EH (cell line): ENCODE data around the gene HHLA2.
"Not testable (repeated sequence)": the region's sequence is repeated elsewhere in the genome, so short reads cannot be mapped to it uniquely, and the experiment has no call there.

ENCODE experiments used
- DNase-seq: peaks from one replicate; pipeline ENCODE4 v3.0.0-alpha.2; 2015; ENCODE audit warnings: low read depth

The HHLA2 gene

DNA sequence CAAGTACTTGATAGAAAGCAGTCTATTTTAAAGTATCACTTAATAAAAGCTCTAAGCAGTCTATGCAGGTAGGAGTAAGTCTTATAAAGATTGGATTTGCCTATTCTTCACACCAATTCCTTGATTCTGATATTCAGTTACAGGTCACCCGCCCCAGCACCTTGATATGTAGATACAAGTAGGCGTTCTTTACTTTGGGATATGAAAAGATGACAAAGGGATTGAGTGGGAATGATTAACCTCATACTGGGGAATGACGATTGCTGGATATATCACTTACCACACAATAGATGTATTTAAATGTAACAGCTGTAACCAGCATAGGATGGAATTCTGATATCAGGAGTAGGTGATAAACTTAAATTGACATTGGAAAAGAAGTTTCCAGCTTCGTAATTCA lies 47.1 kb downstream of the HHLA2 start:
- no peak for DNase-seq

DNA sequence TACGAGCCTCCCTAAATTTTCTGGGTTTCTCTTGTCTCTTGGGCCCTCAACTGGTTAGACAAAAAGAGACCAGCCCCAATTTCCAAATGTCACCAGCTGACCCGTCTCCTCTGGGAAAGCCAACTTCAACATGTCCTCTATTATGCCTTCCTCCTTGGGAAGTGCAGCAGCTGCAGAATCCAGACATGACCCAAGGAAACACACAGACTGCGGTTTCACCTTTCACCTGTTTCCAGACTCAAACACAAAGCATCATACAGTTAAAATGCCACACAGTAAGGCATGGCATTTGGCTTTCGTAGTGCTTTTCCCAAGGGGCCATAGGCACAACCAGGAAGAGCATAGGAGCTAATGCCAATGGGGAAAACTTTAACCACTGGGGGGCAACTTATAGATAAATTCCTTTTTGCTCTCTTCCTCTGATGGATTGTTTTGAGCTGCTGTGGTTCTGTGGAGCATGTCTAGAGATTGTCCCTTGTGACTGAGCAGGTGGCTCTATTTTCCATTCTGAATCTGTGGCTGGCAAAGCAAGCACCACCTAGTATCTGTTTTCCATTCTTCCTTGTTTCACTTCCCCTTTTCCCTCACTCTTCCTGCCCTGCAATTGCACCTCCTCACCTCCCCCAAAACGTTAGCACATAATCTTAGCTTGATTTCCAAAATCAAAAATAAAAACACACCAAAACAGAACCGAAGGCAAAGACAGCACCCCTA lies 49.3 kb downstream of the HHLA2 start:
- no peak for DNase-seq

DNA sequence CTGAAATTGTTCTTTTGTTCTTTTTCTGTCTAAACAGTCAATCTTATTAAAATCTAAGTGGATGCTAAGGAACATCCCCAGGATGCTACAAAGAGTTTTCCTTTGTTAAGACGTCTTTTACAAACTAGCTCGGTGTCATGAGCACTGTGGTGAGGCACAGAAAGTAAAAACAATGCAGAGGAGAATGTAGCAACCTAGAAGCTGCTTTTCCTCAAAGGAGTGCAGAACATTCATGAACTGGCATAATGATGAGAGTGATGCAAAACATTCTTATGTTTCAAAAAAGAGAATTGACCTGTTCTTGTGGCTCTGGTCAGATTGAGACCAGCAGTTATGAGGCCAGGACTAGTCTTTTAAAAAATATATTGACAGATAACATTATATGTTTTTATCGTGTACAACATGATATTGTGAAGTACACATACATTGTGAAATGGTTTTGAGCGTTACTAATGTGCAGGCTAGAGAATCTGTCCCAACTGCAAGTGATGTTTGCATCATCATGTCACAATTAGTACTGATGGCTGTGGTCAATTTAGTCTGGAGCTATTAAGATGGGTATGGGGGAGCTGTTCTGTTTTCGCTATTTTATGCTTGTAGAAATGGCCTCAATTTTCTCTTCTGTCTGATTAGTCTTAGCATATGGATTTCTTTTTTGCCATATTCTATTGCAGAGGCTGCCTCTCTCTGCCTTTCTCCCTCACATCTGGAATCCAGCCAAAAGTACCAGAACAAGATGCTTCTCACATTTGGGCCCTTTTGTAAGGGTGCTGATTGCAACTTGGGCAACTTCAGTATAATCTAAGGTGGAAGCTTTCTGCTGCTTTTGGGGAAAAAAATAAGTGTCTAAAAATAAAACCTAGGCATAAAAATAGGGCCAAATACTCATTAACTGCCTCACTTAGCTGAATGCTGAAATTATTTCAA lies 50.2 kb downstream of the HHLA2 start:
- no peak for DNase-seq

DNA sequence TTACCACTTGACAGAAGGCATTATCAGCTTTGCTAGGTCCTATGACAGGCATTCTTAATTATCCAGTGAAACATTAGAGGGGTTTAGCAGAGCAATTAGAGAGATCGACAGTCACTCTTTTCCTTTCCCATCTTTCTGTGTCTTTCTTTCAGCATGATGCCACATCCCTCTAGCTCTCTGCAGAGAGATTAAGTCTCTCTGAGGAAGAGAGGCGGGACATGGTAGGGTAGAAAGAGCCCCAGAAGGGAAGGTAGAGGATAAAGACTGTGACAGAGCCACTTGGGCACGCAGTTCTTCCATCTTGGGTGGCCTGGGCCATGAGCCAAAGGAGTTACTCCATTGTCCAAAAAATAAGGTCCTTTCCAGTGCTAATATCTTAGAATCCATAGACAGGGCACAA lies 55.8 kb downstream of the HHLA2 start:
- DNase-seq: no peak

DNA sequence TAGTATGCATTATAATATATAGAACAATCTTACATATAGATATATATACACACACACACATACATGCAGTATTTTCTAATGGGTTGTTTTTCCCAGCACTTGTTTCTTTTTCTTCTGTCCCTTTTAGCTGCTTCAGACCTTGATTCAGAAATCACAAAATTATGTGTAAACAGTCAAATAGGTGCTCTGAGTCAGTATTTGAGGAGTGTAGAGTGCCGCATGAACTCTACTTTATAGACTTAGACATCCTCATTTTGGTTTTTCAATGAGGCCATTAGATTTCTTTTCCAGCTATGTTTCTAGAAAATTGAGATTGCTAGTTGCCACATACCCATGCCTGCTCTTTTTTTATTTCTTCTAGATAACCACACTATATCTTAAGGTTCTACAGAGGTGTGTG lies 58.2 kb downstream of the HHLA2 start:
- DNase-seq: no peak

DNA sequence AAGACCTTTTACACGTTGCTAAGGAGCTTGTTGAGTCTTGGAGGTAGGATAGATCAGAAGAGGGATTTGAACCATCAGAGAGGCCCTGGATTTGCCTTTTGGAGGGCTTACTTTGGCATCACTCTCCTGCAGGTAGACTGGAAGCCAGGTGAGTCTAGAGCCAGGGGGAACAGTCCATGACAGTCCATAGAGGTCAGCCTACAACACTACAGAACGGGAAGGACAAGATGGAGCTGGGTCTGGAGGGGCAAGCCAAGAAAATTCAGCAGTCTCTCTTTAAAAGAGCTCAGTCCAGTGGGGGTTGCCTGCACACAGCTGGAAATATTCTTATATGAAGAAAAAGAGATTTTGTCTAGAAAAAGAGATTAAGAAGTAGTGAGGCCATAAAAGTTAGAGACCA lies 60.7 kb downstream of the HHLA2 start:
- DNase-seq: no peak

DNA sequence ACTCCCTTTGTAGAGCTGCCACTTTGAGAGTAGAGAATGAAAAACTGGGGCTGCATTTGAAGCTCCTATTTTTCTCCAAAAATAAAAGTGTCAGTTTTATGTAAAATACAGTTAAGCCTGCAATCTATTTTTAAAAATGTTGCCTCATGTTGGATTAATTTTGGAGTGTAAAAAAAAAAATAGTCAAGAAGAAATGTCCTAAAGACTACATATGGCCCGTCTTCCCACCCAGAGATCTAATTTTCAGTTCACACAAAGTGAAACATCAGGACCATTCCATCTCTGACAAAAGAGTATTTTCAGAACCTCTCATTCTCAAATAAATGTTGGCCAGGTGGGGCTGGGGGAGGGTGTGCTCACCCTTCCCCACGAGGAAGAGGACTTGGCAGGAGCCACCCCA lies 62.7 kb downstream of the HHLA2 start:
- no peak for DNase-seq

DNA sequence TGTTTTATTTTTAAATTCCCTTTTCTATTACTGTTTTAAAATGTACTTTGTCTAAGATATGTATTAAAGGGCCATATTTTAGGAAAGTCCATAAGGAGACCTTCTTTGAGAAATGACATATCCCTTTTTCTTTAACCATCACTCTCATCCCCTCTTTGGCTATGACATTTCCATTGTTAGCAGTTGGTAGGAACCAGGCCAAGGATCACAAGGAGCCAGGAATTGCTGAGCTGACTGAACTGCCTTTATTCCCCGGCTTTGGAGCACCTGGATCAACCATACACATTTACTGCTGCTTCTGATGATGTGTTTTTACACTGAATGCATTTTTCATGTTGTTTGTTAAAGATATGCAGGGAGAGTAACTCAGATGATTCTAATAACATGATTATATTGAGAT lies 79.7 kb downstream of the HHLA2 start:
- DNase-seq: no peak

DNA sequence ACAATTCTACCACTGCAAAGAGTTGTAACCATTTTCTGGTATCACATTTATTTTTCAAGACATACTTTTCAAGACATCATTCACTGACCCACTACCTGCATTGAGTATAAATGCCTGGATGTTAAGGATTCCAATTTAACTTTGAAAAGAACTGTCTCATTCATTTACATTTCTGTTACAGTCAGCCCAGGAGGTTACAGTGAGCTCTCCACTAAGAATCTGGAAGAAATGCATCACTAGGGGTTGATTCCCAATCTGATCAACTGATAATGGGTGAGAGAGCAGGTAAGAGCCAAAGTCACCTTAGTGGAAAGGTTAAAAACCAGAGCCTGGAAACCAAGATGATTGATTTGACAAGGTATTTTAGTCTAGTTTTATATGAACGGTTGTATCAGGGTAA lies 81.0 kb downstream of the HHLA2 start:
- DNase-seq: no peak

DNA sequence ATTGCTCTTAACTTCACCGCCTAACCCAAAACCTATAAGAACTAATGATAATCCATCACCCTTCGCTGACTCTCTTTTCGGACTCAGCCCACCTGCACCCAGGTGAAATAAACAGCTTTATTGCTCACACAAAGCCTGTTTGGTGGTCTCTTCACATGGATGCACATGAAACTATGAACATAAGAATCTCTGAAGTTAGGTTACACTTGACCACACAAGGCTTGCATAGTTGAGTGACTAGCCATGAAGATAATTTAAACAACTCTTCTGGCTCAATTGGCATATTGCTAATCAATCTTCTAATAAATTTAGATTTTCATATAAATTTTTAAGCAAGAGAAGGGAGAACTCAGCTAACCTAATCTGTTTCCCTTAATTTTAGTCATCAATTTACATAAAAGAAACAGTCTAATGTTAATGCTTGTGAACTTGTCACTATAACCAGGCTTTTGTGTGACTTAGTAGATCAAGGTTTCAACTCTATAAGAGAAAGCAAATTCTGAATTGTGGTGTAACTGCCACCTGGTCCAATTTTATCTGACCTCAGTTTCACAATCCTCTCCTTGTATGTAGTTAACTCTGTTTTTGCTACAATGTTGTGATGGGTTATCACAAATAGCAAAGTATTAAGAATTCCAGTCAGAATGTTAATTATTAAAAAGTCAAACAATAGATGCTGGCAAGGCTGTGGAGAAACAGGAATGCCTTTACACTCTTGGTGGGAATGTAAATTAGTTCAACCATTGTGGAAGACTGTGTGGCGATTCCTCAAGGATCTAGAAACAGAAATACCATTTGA lies 82.0 kb downstream of the HHLA2 start:
- no peak for DNase-seq

DNA sequence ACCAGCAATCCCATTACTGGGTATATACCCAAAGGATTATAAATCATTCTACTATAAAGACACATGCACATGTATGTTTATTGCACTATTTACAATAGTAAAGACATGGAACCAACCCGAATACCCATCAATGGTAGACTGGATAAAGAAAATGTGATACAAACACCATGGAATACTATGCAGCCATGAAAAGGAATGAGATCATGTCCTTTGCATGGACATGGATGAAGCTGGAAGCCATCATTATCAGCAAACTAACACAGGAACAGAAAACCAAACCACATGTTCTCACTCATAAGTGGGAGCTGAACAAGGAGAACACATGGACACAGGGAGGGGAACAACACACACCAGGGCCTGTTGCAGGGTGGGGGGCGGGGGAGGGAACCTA lies 82.6 kb downstream of the HHLA2 start:
- not testable (repeated sequence) for DNase-seq

DNA sequence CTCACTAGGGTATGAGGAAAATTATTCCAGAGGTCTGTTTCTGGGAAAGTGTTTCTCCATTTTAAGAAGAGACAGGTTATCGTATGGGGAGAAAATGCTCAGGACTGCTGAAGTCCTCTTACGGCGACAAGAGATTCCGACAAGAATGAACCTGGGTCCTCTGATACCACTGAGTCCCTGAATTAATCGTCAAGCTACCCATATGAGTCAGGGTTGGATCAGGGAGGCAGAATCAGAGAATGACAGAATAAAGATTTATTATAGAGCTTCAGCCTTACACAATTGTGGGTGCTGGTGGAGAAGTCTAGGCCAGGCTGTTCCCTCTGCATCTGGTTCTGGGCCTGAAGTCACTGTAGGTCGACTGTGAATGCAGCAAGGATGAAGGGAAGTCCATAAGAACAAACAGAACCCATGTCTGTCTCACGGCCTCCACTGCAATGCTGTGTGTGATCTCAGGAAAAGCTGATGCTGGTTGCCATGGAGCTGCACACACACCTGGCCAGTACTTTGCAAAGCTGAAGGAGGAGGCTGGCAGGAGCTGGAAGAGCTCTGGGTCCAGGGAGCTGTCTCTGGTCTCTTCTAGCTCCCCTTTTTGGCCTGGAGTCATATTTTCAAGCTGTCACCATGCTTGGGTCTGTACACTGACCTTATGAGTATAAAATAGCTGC lies 83.9 kb downstream of the HHLA2 start:
- no peak for DNase-seq

DNA sequence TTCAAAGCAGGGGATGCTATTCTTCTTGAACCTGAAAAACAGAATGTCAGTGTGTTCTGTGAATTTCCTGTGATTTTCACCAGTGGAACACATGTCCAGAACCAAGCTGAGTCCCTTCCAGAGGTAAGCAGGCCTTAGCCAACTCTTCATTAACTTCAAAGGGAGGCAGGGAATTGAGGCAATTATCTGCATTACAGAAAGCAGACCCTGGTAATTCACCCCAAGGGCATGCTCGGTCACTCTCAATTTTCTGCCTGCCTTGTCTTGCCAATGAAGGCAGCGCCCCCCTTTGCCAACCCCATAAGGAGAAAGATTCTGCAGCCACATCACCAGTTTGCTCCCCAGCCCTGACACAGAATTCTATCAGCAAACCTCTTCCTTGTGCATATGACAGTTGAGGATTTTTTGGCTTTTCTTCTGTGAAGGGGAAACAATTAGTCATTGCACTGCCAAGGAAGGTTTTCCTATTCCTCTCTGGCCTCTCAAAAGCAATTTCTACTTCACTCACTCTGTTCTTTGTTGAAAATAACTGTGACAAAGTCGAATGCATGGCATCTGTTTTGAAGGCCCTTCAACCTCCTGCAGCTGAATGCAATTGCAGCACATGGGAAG lies 85.3 kb downstream of the HHLA2 start:
- no peak for DNase-seq

DNA sequence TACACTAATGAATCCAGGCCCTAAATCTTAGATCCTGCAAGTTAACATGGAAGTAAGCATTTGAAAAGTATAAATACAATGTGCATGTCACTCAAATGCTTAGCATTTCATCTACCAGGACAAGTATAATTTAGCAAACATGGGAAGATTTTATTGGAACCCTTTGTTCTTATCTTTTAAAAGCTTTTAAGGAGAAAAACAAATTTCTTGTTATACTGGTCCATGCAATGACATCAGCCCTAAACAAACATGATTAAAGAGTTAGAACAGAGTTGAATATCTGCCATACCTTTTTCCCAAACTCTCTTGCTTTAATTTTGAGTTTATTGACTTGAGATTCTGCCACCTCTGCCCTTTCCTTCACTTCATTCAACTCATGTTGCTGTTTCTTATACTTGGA lies 87.0 kb downstream of the HHLA2 start:
- no peak for DNase-seq

DNA sequence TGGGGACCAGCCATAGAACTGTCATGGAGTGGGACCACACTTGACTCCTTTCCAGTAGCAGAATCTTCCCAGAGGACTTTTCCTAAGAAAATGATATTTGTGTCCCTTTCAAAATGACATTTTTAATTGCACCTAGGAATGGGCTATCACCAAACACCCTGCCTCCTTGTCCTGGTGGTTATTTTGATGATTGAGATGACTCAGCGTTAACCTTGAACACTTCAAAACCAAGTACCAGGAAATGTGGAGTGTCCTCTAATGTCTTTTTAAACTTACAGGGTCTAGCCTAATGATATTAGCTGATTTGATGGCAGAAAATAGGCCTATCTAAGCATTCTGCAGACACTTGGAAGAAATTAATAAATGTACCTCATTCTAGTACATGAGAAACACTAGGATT lies 90.7 kb downstream of the HHLA2 start:
- DNase-seq: no peak

DNA sequence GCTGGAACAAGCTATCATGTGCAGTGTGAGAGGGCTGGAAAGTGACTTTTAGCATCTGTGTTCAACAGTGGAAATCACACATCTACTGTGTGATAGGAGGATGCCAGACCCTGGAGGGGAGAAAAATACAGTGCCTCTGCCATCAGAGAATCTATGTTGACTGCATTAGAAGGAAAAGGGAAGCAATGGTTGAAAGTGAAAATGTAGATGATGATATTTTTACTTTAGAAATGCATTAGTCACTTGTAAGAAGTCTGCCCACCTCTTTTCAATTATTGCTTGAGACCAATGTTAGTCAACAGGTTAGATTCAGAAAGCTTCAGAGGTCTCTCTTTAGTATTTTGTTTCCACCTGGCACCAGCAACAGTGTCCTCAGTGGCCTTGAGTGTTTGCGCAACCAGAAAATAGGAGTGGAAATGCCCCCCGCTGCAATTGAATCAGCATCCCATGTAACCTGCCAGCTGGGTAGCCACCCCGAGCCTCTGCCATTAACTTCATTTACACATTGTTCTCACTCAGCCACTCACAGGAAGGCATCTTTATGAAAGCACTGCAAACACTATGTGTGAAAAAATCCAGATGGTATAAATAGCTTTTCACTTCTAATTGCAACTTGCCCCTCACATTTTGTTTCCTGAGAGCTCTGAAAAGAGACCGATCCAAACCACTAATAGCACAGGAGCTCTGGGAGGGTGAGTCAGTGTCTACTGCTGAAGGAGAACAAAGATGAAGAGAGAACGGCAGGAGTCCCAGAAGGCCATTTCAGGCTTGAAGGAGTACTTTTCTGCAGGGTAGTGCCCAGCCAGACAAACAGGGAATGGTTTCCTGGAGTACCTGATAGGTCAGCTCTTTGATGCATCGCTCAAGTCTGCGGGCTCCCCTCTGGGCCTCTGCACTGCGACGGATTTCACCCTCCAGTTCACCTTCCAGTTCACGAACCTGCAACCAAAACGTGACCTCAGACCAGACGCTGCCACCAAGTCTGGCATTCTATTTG lies 92.1 kb downstream of the HHLA2 start:
- DNase-seq: no peak

DNA sequence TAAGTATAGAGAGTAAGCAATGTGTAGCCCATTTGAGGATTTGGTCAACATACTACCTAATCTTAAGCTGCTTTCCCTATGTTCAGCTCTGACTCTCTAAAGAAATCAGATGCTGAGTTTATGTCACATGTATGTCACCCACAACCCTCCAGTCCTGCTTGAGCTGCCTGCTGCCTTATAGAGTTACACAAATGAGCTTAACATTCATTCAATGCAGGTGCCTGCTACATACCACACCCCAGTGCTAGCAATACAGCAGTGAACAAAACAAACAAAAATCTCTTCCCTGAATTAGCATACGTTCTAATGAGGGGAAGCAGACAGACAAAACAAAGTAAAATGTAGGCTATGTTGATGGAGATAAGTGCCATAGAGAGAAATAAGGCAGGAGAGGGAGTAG lies 93.0 kb downstream of the HHLA2 start:
- DNase-seq: no peak

DNA sequence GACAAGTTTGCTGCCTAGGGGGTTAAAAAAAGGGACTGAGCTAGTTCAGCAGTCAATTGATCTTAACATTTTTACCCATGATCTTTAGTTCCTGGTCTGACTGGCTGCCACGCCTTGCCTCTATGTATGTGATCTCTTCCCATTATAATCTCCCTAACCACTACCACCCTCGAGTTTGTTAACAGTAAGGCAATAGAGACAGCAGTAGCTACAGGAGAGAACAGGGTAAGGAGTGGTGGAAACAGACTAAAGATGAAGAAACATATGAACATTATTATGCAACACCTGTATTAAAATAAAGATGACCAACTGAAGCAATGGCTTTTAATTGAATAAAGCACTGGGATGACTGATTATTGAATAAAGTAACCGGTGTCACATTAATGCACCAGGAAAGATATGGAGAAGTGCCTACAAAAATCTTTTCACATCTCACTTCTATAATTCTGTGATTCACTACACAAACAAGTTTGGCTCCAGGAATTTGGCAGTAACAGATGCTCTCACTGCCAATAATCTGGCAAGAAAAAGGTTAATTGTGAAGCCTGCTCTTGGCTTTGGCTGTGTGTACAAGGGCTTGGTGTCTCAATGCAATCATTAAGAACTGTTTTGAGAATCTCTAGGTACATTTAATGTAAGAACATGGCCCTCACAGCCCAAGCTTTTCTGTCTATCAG lies 95.7 kb downstream of the HHLA2 start:
- peak; percentile 16 for DNase-seq

DNA sequence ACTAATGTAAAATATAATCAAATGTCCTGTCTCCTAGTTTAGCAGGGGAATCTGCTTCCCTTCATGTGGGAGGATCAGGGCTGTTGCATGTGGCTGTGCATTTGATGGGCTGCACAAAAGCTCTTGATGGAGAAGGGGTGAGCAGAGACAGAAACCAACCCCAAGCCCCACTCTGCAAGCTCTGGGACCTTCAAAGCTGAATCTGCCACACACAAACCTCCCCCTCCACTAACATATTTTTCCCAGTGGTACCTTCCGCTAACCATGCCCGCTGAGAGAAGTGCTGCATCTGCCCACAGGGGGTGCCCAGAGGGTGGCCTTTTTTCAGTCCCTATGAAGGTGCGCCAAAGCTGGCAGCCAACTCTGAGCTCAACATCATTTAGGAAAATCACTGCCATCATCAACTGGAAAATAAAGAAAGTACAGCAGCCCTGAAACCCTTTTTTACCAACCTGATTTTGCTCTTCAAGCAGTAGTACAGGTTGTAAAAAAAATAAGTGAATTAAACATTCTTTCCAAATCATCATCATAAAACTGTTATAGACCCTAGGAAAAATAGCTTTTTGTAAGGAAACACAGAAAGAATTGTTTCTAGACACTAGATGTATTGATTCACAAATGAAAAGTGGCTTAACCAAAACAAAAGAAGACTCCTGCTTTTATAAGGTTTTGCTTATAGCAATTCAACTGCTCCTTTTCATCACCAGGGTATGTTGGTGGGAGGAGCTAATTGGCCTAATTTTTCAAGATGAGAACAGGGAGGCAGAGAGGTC lies 97.0 kb downstream of the HHLA2 start:
- no peak for DNase-seq
